Thyroid gland (tissue), 4 donors: Measurements from ENCODE around the gene TLCD5.

Experiments used
- POLR2A ChIP-seq, 2 donors: fragments of 450-650 bp; IDR thresholded peaks; one replicate each; pipeline ENCODE4 v1.6.1; 2017; ENCODE audit warnings: antibody characterized with exemption in 2 of 2, mild to moderate bottlenecking in 2 of 2, moderate library complexity in 1 of 2
- TF ChIP-seq, protein P1 (sequence below), 6 experiments: fragments of 200-600 bp in 3 of 6; fragments of 450-650 bp in 3 of 6; sonication (generic) in 3 of 6; IDR thresholded peaks; one replicate each; pipeline ENCODE4 v1.5.1; 2016 to 2019; ENCODE audit warnings: antibody characterized with exemption in 6 of 6, mild to moderate bottlenecking in 2 of 6, inconsistent platforms in 1 of 6, moderate library complexity in 1 of 6

- no peak for TF ChIP-seq POLR2A (IDR thresholded peaks at IDR 0.05)
- TF ChIP-seq, protein P1, sequence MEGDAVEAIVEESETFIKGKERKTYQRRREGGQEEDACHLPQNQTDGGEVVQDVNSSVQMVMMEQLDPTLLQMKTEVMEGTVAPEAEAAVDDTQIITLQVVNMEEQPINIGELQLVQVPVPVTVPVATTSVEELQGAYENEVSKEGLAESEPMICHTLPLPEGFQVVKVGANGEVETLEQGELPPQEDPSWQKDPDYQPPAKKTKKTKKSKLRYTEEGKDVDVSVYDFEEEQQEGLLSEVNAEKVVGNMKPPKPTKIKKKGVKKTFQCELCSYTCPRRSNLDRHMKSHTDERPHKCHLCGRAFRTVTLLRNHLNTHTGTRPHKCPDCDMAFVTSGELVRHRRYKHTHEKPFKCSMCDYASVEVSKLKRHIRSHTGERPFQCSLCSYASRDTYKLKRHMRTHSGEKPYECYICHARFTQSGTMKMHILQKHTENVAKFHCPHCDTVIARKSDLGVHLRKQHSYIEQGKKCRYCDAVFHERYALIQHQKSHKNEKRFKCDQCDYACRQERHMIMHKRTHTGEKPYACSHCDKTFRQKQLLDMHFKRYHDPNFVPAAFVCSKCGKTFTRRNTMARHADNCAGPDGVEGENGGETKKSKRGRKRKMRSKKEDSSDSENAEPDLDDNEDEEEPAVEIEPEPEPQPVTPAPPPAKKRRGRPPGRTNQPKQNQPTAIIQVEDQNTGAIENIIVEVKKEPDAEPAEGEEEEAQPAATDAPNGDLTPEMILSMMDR (IDR thresholded peaks at IDR 0.05), result no peak
Observed at GRCh38 chr11:120354068-120354467, 29.0 kb downstream of the TLCD5 start.
